HG03025 (cell line): ENCODE data around the gene GLT8D2.

Experiments
- ATAC-seq: cut with Tn5 transposase; IDR thresholded peaks from one replicate; pipeline ENCODE4 v1.9.1; 2021; ENCODE audit warnings: mild to moderate bottlenecking, moderate library complexity; ENCODE audit not compliant: unreplicated experiment, low FRiP score

The GLT8D2 gene

DNA sequence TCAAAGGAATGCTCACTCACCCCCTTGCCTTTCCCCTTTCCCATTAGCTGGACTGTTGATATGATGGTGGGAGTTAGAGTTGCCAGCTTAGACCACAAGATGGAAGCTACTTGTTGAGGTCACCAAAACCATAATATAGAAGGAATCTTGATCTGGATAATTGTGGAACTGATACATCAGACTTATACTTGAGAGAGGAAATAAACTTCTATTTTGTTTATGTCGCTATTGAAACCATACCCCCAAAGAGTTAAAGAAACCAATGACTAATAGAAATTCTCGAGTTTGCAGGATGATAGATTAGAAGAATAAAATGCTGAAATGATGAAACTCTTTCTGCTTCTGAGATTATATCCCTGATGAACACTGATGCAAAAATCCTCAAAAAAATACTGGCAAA, 46.4 kb downstream of the GLT8D2 start:
- no peak for ATAC-seq

DNA sequence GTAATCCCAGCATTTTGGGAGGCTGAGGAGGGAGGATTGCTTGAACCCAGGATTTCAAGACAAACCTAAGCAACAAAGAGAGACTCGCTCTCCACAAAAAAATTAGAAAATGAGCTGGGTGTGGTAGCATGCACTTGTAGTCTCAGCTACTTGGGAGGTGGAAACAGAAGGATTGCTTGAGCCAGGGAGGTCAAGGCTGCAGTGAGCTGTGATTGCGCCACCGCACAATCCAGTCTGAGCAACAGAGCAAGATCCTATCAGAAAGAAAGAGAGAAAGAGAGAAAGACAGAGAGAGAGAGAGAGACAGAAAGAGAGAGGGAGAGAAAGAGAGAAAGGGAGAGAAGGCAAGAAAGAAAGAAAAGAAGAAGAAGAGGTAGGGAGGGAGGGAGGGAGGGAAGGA, 47.3 kb downstream of the GLT8D2 start:
- ATAC-seq, result no peak

DNA sequence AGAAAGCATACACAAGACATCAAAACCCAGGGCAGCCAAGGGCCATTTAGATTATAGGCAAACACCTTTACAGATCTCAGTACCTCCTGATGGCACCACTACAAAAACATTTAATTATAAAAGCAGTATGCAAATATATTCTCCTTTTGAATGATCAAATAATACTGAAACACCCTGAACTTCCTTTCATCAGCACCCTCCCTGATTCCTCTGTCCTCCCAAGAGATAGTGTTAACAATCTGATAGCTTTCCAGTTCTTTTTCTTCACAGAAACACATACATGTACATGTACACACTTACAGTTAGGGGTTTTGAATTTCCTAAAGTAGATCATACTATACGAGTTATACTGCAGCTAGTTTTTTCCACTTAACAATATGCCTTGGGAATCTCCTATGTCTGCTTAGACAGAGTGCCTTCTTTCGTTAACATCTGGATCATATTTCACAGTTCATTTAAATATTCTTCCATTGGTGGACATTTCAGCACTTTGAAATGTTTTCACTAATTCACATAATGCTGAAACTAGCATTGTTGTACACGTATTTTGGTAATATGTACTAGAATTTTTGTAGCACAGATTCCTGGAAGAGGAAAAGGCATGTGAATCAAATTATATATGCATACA, 49.1 kb downstream of the GLT8D2 start:
- no peak for ATAC-seq

GRCh38 chr12:103998976-103999375, 51.0 kb downstream of the GLT8D2 start:
- no peak for ATAC-seq

DNA sequence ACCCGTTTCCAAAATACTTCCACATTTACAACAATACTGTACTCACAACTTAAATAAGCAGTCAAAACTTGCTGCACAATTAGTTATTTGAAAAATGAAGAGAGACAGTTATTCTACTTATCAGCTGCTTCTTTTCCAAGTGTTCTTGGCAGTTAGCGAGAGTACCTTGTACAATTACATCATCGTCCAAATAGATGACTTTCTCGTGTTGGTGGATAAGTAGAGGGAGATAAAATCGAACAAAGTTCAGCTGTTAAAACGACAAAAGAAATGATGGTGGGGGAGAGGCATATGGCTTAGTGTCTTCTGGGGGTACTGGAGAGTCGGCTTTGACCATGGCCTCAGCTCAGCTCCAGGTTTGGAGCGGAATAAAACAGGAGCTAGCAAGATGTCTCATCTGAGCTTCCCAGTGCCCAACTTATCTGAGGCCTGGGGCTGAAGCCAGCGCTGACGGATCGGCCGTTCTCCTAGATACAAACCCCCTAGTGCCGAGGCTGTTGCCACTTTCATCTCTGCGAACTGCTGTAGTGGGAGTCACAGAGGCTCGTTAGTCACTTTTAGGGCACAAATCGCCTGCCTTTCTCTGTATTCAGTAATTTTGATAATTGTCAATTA, 52.6 kb downstream of the GLT8D2 start:
- ATAC-seq, result no peak

DNA sequence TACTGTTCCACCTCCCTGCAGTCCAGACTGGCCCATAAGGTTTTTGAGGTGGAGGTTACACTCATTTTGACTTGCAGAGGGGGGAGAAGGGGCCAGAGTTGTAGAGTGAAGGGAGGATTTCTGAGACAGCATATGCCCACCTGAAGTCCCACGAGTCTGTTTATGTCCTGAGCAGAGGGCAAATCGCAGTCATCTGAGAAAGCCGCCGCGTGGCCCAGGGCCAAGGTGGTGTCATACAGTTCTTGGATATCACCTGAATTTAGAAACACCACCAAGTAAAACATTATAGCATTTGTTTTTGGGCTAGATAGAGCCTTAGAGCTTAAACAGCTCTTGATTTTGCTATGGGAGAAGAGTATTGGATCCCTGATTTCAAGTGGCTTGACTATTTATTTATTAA, 53.4 kb downstream of the GLT8D2 start:
- ATAC-seq, result no peak

- no peak for ATAC-seq
Measured at GRCh38 chr12:103994235-103994634, 55.8 kb downstream of the GLT8D2 start.

GRCh38 chr12:103986829-103987228, 63.2 kb downstream of the GLT8D2 start:
- no peak for ATAC-seq

- no peak for ATAC-seq
Measured at GRCh38 chr12:103978384-103978982, 71.5 kb downstream of the GLT8D2 start.

DNA sequence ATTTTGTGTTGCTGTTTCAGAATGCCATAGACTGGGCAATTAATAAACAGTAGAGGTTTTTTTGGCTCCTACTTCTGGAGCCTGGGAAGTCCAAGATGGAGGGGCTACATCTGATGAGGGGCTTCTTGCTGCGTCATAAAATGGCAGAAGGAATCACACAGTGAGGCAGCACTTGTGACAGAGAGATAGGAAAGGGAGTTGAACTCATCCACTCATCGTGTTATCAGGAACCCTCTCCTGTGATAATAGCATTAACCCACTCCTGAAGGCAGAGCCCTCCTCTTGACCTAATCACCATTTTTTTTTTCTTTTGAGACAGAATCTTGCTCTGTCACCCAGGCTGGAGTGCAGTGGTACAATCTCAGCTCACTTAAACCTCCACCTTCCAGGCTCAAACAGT, 74.6 kb downstream of the GLT8D2 start:
- no peak for ATAC-seq

DNA sequence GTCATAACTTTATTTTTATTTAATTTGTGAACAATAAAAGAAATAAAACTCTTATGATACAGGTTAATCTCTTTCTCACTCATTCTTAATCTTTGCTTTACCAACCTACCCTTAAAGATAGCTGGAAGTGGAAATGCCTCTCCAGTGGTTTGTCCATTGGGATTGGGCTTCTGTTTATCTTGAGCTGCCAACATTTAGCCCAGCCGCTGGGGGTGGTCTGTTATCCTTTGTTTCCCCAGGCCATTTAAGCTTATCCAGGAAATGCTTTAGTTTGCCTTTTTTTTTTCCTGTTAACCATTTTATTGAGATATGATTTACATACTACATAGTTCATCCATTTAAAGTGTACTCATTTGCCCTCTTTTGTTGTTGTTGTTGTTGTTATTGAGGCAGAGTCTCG, 76.1 kb downstream of the GLT8D2 start:
- no peak for ATAC-seq

DNA sequence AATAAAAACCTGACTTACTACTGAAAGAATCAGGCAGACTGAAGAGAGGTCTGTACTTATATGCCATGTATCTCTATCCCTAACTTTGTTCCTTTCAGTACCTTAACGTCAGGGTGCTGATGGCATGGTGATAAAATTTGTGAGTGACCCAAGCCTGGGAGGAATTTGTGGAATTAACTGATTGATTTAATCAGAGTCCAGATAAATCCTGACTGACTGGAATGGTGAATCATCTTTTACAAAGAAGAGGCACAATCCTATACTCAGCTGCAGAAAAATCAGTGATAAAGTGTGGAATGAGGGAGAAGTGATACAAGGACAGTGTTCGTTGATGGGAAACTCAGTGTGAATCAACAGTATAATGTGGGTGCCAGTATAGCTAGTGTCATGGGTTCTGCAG, 80.6 kb downstream of the GLT8D2 start:
- ATAC-seq, result no peak

DNA sequence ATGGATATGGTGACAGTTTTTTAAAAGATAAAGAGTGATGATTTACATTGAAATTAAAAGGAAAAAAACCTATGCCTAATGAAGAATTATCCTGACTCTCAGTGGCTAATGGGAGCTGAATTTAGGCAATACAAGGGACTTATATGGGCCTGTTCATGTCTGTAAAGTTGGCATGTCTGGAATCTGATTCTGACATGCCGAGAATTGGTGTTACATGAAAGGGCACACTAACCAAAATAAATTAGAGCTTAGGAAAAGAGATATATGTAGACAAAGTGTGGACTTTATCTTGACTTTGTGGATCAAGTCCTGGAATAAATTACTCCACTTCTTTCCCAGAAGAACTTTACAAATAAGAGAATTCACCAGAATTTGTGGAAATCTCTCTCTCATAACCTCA, 83.3 kb downstream of the GLT8D2 start:
- ATAC-seq, result no peak

DNA sequence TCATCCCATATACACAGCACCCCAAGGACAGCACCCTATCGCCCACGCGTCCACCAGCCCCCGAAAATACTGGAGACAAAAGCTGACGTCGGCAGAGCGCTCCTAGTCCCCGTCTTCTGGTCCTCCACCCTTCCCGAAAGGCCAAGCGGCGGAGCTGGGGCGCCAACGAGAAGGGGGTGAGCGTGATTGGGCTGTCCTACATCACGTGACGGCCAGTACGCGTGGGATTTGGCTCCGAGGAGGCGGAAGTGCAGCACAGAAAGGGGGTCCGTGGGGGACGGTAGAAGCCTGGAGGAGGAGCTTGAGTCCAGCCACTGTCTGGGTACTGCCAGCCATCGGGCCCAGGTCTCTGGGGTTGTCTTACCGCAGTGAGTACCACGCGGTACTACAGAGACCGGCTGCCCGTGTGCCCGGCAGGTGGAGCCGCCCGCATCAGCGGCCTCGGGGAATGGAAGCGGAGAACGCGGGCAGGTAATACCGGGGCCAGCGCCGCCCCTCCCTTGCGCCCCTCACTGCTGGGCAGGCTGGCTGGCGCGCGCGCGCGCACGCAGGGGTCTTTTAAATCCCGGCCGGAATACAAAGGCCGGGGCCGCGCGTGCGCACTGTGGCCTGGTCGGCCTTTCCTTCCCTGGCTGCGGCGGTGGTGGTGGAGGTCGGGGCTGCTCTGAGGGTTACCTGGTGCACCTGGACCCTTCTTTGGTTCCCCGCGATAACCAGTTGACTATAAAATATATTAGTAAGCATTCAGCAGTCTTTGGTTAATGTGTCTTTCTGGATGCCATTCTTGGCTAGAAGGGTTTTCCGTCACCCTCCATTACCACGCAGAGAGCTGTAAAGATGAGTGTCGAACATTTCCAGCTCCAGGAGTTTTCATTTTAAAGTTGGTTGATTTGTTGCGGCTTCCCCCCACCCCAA, 84.1 kb downstream of the GLT8D2 start, which contains the start of gene TDG:
TDG (plus strand) TSS at position 283 of the 915 bp plus-strand sequence; CDS start at position 449, 166 bp downstream.
- peak; percentile 91 for ATAC-seq

- no peak for ATAC-seq
Measured at GRCh38 chr12:103965255-103965589, 84.8 kb downstream of the GLT8D2 start.

DNA sequence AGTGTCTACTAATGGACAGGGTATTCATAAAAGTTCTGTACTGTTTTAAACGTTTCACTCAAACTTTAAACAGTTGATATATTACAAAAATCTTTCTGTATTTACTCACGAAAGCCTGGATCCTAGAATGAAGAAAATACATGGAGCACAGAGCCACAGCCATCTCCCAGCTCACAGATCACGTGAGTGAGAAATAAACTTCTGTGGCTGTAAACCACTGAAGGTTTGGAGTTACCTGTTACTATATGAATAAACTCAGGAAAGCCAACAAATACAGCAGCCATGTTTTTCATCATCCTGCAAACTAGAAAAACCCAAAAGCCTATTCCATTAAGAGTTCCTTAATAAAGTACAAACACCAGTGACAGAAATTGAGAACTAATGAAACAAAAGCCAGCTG, 85.2 kb downstream of the GLT8D2 start:
- ATAC-seq, result no peak

DNA sequence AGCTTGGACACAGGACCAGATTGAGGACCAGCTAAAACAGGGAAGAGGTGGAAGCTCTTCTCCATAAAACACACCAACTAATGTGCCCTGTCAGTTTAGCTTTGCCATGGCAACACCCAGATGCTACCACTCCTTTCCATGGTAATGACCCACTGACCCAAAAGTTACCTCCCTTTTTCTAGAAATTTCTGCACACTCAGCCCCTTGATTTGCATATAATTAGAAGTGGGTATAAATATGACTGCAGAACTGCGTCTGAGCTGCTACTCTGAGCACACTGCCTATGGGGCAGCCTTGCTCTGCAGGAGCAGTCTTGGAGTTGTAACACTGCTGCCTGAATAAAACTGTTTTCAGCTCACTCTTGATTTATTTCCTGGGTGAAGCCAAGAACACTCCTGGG, 87.5 kb downstream of the GLT8D2 start:
- no peak for ATAC-seq

DNA sequence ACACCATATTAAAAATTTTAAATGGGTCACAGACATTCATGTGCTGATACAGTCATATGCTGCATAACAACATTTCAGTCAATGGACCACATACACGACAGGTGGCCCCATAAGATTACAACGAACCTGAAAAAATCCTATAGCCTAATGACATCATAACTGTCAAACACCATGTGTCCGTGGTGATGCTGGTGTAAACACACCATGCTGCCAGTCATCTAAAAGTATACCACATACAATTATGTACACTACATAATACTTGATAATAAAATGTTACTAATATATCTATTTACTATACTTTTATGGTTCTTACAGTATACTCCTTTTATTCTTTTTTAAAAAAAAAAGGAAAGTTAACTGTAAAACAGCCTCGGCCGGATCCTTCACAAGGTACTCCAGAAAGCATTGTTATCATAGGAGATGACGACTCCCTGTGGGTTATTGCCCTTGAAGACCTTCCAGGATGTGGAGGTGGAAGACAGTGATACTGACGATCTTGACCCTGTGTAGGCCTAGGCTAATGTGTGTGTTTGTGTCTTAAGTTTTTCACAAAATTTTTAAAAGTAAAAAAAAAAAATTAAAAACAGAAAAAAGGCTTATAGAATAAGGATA, 89.3 kb downstream of the GLT8D2 start:
- ATAC-seq, result no peak

GRCh38 chr12:103958621-103959020, 91.4 kb downstream of the GLT8D2 start:
- no peak for ATAC-seq

DNA sequence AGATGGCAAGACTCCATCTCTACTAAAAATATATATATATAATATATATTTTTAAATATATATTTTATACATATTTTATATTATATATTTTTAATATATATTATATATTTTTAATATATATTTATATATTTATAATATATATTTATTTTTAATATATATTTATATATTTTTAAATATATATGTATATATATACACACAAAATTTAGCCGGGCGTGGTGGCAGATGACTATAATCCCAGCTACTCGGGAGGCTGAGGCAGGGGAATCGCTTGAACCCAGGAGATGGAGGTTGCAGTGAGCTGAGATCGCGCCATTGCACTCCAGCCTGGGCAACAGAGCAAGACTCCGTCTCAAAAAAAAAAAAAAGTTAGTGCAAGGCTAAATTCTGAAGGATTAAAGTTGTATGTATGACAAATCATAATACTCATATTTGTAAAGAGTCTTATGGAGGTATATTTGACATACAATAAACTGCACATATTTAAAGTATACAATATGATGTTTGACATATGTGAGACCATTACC, 92.1 kb downstream of the GLT8D2 start:
- no peak for ATAC-seq
